Keratinocyte (primary cell): ENCODE measurements around the gene AP4S1. TPM values are rescaled to one million over a fixed set of nuclear protein-coding genes. Genes with fewer than 3 reads are reported as not detected.

ENCODE experiments used
- DNase-seq: peaks from one replicate; pipeline ENCODE4 v3.0.0-alpha.2; 2011; ENCODE audit warnings: low read depth, missing footprints, low spot score
- FAIRE-seq: peaks from 2 replicates; lab custom pipeline; 2011; peaks lifted over from hg19 to GRCh38; lab: Jason Lieb, UNC
- H2AFZ ChIP-seq: 2 replicates; pipeline ENCODE4 v1.6.0; 2012; ENCODE audit warnings: low read length, control low read depth, inconsistent platforms; ENCODE audit not compliant: control insufficient read depth
- H3K27ac ChIP-seq: 2 replicates; pipeline ENCODE4 v1.5.1; 2011; ENCODE audit warnings: low read length; ENCODE audit not compliant: control insufficient read depth, insufficient read depth
- H3K27me3 ChIP-seq: 3 replicates; pipeline ENCODE4 v1.6.0; 2011; ENCODE audit warnings: low read length; ENCODE audit not compliant: control insufficient read depth, insufficient read depth; ENCODE audit errors: extremely low read depth
- H3K36me3 ChIP-seq, 2 experiments: 2 replicates in 1 of 2; 3 replicates in 1 of 2; pipeline ENCODE4 v1.5.1; 2011; ENCODE audit warnings: low read length in 2 of 2, mild to moderate bottlenecking in 1 of 2; ENCODE audit not compliant: control insufficient read depth in 2 of 2, insufficient read depth in 2 of 2; ENCODE audit errors: extremely low read depth in 1 of 2
- H3K4me1 ChIP-seq: 3 replicates; pipeline ENCODE4 v1.5.1; 2011; ENCODE audit warnings: low read length; ENCODE audit not compliant: control insufficient read depth, insufficient read depth; ENCODE audit errors: extremely low read depth
- H3K4me2 ChIP-seq: 3 replicates; pipeline ENCODE4 v1.6.0; 2011; ENCODE audit warnings: low read depth, low read length; ENCODE audit not compliant: control insufficient read depth, insufficient read depth; ENCODE audit errors: extremely low read depth
- H3K4me3 ChIP-seq, 3 experiments: fragments of 200-600 bp in 1 of 3; sonication (generic) in 1 of 3; 2 replicates in 2 of 3; 3 replicates in 1 of 3; pipeline ENCODE4 v1.5.1; 2011 to 2016; ENCODE audit warnings: low read length in 3 of 3, mild to moderate bottlenecking in 3 of 3, control low read depth in 2 of 3, inconsistent platforms in 1 of 3, low read depth in 1 of 3, mixed read lengths in 1 of 3, mixed run types in 1 of 3, moderate library complexity in 1 of 3; ENCODE audit not compliant: control insufficient read depth in 2 of 3, insufficient read depth in 2 of 3; ENCODE audit errors: extremely low read depth in 1 of 3
- H3K79me2 ChIP-seq: 2 replicates; pipeline ENCODE4 v1.6.0; 2012; ENCODE audit warnings: low read length; ENCODE audit not compliant: control insufficient read depth, insufficient read depth
- H3K9ac ChIP-seq: 3 replicates; pipeline ENCODE4 v1.6.0; 2011; ENCODE audit warnings: low read length; ENCODE audit not compliant: control insufficient read depth, insufficient read depth; ENCODE audit errors: extremely low read depth
- H3K9me1 ChIP-seq: 3 replicates; pipeline ENCODE4 v1.6.0; 2011; ENCODE audit warnings: low read length; ENCODE audit not compliant: control insufficient read depth, insufficient read depth; ENCODE audit errors: extremely low read depth
- H3K9me3 ChIP-seq: 2 replicates; pipeline ENCODE4 v1.5.1; 2012; ENCODE audit warnings: low read depth, low read length; ENCODE audit not compliant: control insufficient read depth
- H4K20me1 ChIP-seq: 3 replicates; pipeline ENCODE4 v1.6.0; 2011; ENCODE audit warnings: low read length; ENCODE audit not compliant: control insufficient read depth, insufficient read depth; ENCODE audit errors: extremely low read depth
- EZH2 ChIP-seq: IDR thresholded peaks from one replicate; pipeline ENCODE4 v1.6.1; 2012; ENCODE audit warnings: inconsistent platforms, mild to moderate bottlenecking, low read length, moderate library complexity
- dilution Hi-C: fragments of 300-500 bp; cut with MboI; formaldehyde crosslinking; loops from one replicate; pipeline ENCODE4 v1.7.0; 2020; ENCODE audit warnings: low sequenced_read_pairs; ENCODE audit not compliant: extremely low pct_ligation_motif_present
- polyA plus RNA-seq, 5 experiments: library from polyadenylated mRNA; depleted of rRNA in 3 of 5; stranded (reverse) in 3 of 5; stranded (forward) in 1 of 5; unstranded in 1 of 5; fragments of >200 nt; gene quantifications; 1 replicate in 1 of 5; 2 replicates in 3 of 5; 3 replicates in 1 of 5; pipeline versions ENCODE4 v1.2.1 to v1.2.3, GENCODE V29; 2011 to 2012; ENCODE audit warnings: missing spikeins in 2 of 5, low read depth in 1 of 5, low replicate concordance in 1 of 5
- TF ChIP-seq, protein P1 (sequence below), 3 experiments: IDR thresholded peaks in 1 of 3; conservative IDR thresholded peaks in 1 of 3; optimal IDR thresholded peaks in 1 of 3; 2 replicates in 2 of 3; 3 replicates in 1 of 3; pipeline versions ENCODE3 to v1.5.1; 2011; ENCODE audit warnings: low read length in 3 of 3, mild to moderate bottlenecking in 3 of 3, moderate library complexity in 2 of 3, control low read depth in 1 of 3, inconsistent platforms in 1 of 3; ENCODE audit not compliant: insufficient read depth in 2 of 3; ENCODE audit errors: extremely low read depth in 1 of 3

The AP4S1 gene
- polyA plus RNA-seq, 1 donor (not counting 4 experiments of a cell fraction or from before 2014, with no cell fraction given), result 6.2 TPM

DNA sequence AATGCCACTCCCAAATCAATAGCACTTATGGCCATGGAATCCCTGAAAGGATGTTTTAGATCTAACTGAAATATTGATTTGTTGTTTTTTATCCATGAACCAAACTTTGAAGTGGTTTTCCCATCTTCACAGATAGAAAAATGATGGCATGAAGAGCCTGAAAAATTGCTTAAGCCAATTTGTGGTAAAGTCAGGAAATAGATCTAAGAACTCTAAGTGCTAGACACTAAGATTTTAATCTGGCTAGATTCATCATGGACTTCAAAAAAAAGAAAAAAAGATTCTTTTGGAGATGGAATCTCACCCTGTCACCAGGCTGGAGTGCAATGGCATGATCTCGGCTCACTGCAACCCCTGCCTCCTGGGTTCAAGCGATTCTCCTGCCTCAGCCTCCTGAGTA is 45.7 kb downstream of the AP4S1 start:
- no peaks in the 10 kb centered on the region for H3K9me3 ChIP-seq
- no peaks in the 10 kb centered on the region for H3K27me3 ChIP-seq
- no peaks in the 10 kb centered on the region for H4K20me1 ChIP-seq
- H3K27ac ChIP-seq, result no peak overlapping the region
- DNase-seq, result no peak
- H3K79me2 ChIP-seq, result no peaks in the 10 kb centered on the region
- no peak overlapping the region for H3K4me2 ChIP-seq
- H3K9ac ChIP-seq, result no peak overlapping the region
- no peak overlapping the region for H3K4me3 ChIP-seq
- no peak overlapping the region for H2AFZ ChIP-seq
- TF ChIP-seq EZH2, result no peak
- TF ChIP-seq, protein P1, sequence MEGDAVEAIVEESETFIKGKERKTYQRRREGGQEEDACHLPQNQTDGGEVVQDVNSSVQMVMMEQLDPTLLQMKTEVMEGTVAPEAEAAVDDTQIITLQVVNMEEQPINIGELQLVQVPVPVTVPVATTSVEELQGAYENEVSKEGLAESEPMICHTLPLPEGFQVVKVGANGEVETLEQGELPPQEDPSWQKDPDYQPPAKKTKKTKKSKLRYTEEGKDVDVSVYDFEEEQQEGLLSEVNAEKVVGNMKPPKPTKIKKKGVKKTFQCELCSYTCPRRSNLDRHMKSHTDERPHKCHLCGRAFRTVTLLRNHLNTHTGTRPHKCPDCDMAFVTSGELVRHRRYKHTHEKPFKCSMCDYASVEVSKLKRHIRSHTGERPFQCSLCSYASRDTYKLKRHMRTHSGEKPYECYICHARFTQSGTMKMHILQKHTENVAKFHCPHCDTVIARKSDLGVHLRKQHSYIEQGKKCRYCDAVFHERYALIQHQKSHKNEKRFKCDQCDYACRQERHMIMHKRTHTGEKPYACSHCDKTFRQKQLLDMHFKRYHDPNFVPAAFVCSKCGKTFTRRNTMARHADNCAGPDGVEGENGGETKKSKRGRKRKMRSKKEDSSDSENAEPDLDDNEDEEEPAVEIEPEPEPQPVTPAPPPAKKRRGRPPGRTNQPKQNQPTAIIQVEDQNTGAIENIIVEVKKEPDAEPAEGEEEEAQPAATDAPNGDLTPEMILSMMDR (optimal IDR thresholded peaks at IDR 0.05 in 1 of 3, IDR thresholded peaks at IDR 0.05 in 1 of 3, conservative IDR thresholded peaks at IDR 0.05 in 1 of 3; ENCODE audit: extremely low read depth in 1 of 3, insufficient read depth in 2 of 3, low read length in 3 of 3), result no peak
- dilution Hi-C loops, result no loop called here
- H3K36me3 ChIP-seq, result no peaks in the 10 kb centered on the region
- no peak for FAIRE-seq
- H3K9me1 ChIP-seq, result no peaks in the 10 kb centered on the region
- H3K4me1 ChIP-seq, result peaks cover 13% of the 10 kb centered on the region

DNA sequence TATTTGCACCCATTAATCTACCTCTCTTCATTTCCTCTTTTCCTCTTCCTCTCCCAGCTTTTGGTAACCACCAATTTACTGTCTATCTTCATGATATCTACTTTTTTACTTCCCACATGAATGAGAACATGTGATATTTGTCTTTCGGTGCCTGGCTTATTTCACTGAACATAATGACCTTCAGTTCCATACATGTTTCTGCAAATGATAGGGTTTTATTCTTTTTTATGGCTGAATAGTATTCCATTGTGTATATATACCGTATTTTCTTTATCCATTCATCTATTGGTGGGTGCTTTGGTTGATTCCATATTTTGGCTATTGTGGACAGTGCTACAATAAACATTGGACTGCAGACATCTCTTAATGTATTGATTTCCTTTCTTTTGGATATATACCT is 49.7 kb downstream of the AP4S1 start:
- DNase-seq, result no peak
- Histone ChIP-seq H3K79me2 (no peaks in the 10 kb centered on the region), H2AFZ (no peak overlapping the region), H3K4me1 (peaks cover 15% of the 10 kb centered on the region), H4K20me1 (no peaks in the 10 kb centered on the region), H3K36me3 (no peaks in the 10 kb centered on the region), H3K4me3 (no peak overlapping the region), H3K9me1 (no peaks in the 10 kb centered on the region), H3K4me2 (no peak overlapping the region), H3K9ac (no peak overlapping the region), H3K27me3 (no peaks in the 10 kb centered on the region), H3K27ac (no peak overlapping the region), H3K9me3 (no peaks in the 10 kb centered on the region)
- TF ChIP-seq, protein P1 (optimal IDR thresholded peaks at IDR 0.05 in 1 of 3, IDR thresholded peaks at IDR 0.05 in 1 of 3, conservative IDR thresholded peaks at IDR 0.05 in 1 of 3; ENCODE audit: extremely low read depth in 1 of 3, insufficient read depth in 2 of 3, low read length in 3 of 3), result no peak
- no peak for TF ChIP-seq EZH2
- FAIRE-seq, result no peak
- dilution Hi-C loops, result no loop called here
